Caco-2 (cell line): ENCODE data around the gene TMEM181. TPM values are rescaled to one million over a fixed set of nuclear protein-coding genes. Genes with fewer than 3 reads are reported as not detected.

Source experiments
- BruUV-seq: library from RNA; stranded (reverse); fragments of 400-500 nt; replicated peaks from 2 replicates; lab custom pipeline; 2021; lab: Mats Ljungman, UMichigan
- CTCF ChIA-PET: fragments of 300-600 bp; sonication (Branson Sonifier 250); formaldehyde crosslinking; loops from one replicate; lab custom pipeline; 2022; ENCODE audit warnings: antibody characterized with exemption; lab: Charles Lee
- POLR2A ChIA-PET: fragments of 300-600 bp; sonication (Branson Sonifier 250); formaldehyde crosslinking; loops from one replicate; lab custom pipeline; 2022; ENCODE audit warnings: antibody characterized with exemption; lab: Charles Lee
- DNase-seq, 2 experiments: peaks; one replicate each; pipeline versions ENCODE4 v3.0.0 to v3.0.0-alpha.2; 2020 to 2022
- H3K27me3 ChIP-seq: replicated peaks from 2 replicates; pipeline ENCODE4 v1.6.0; 2011; ENCODE audit warnings: low read length; ENCODE audit not compliant: control insufficient read depth, insufficient read depth
- H3K36me3 ChIP-seq: 2 replicates; pipeline ENCODE4 v1.5.1; 2011; ENCODE audit warnings: low read length; ENCODE audit not compliant: control insufficient read depth, insufficient read depth
- H3K4me1 ChIP-seq: fragments of 250-450 bp; sonication (Bioruptor Pico); 2 replicates; pipeline ENCODE4 v1.5.1; 2020; ENCODE audit warnings: mild to moderate bottlenecking
- H3K4me3 ChIP-seq: 2 replicates; pipeline ENCODE4 v1.5.1; 2011; ENCODE audit warnings: low read depth, mild to moderate bottlenecking, control low read depth, low read length
- H3K9me3 ChIP-seq: fragments of 250-450 bp; sonication (Bioruptor Pico); 2 replicates; pipeline ENCODE4 v1.5.1; 2020; ENCODE audit warnings: mild to moderate bottlenecking, moderate library complexity
- H3K27ac Mint-ChIP-seq: one replicate; pipeline ENCODE4 v1.8.0; 2022; ENCODE audit warnings: mixed read lengths; ENCODE audit not compliant: unreplicated experiment
- H3K27me3 Mint-ChIP-seq: one replicate; pipeline ENCODE4 v1.8.0; 2022; ENCODE audit warnings: mixed read lengths; ENCODE audit not compliant: insufficient read depth, unreplicated experiment
- H3K36me3 Mint-ChIP-seq: one replicate; pipeline ENCODE4 v1.8.0; 2022; ENCODE audit warnings: mild to moderate bottlenecking, mixed read lengths; ENCODE audit not compliant: insufficient read depth, unreplicated experiment
- H3K4me1 Mint-ChIP-seq: one replicate; pipeline ENCODE4 v1.8.0; 2022; ENCODE audit warnings: low read depth, mixed read lengths; ENCODE audit not compliant: unreplicated experiment
- H3K4me3 Mint-ChIP-seq: one replicate; pipeline ENCODE4 v1.8.0; 2022; ENCODE audit warnings: mild to moderate bottlenecking, moderate library complexity, mixed read lengths; ENCODE audit not compliant: unreplicated experiment
- H3K9me3 Mint-ChIP-seq: one replicate; pipeline ENCODE4 v1.8.0; 2022; ENCODE audit warnings: mixed read lengths; ENCODE audit not compliant: unreplicated experiment
- CTCF ChIP-seq, 2 experiments: fragments of 200-600 bp in 1 of 2; IDR thresholded peaks; 1 replicate in 1 of 2; 2 replicates in 1 of 2; pipeline versions ENCODE4 v1.5.1 to v1.8.0; 2011 to 2022; ENCODE audit warnings: antibody characterized with exemption in 1 of 2, control low read depth in 1 of 2, inconsistent platforms in 1 of 2, low read depth in 1 of 2, low read length in 1 of 2, mild to moderate bottlenecking in 1 of 2, moderate library complexity in 1 of 2; ENCODE audit not compliant: insufficient read depth in 1 of 2, severe bottlenecking in 1 of 2, unreplicated experiment in 1 of 2
- intact Hi-C: fragments of 100-400 bp; cut with micrococcal nuclease; formaldehyde crosslinking; loops from one replicate; pipeline ENCODE4 v1.10.0; 2022; ENCODE audit not compliant: unreplicated experiment
- total RNA-seq: library from RNA; stranded (reverse); gene quantifications from 2 replicates; pipeline ENCODE4 v1.2.3, GENCODE V29; 2022

Gene TMEM181
- total RNA-seq, 1 experiment from 2014 or later: 26.7 TPM

- Mint-ChIP-seq H3K27me3 (no peaks in the 10 kb centered on the region), H3K4me1 (peaks cover 7% of the 10 kb centered on the region), H3K4me3 (no peak overlapping the region), H3K36me3 (peaks cover 58% of the 10 kb centered on the region), H3K9me3 (no peaks in the 10 kb centered on the region), H3K27ac (no peak overlapping the region)
- no peaks in the 10 kb centered on the region for H3K4me1 ChIP-seq
- no TSS peak for BruUV-seq
- no peaks in the 10 kb centered on the region; the same call in 1 of the 2 replicates for H3K27me3 ChIP-seq
- intact Hi-C loops: no loop called here
- no peak for TF ChIP-seq CTCF (IDR thresholded peaks at IDR 0.05; ENCODE audit: insufficient read depth in 1 of 2, low read depth in 1 of 2, low read length in 1 of 2, severe bottlenecking in 1 of 2, unreplicated experiment in 1 of 2)
- no peak for DNase-seq
- H3K4me3 ChIP-seq: no peak overlapping the region
- H3K9me3 ChIP-seq: no peaks in the 10 kb centered on the region
- peaks cover 4% of the 10 kb centered on the region for H3K36me3 ChIP-seq
- CTCF ChIA-PET: no interaction called here
- POLR2A ChIA-PET: no interaction called here
Observed at GRCh38 chr6:158628542-158628941, 68.7 kb downstream of the TMEM181 start.

GRCh38 chr6:158629367-158630221, 69.7 kb downstream of the TMEM181 start:
- peaks cover 7% of the 10 kb centered on the region for H3K4me1 Mint-ChIP-seq
- intact Hi-C loops: no loop called here
- H3K4me1 ChIP-seq: no peaks in the 10 kb centered on the region
- no peak overlapping the region for H3K27ac Mint-ChIP-seq
- POLR2A ChIA-PET: no interaction called here
- CTCF ChIA-PET: no interaction called here
- H3K27me3 ChIP-seq: no peaks in the 10 kb centered on the region; the same call in 1 of the 2 replicates
- H3K9me3 Mint-ChIP-seq: no peaks in the 10 kb centered on the region
- no TSS peak for BruUV-seq
- no peak overlapping the region for H3K4me3 Mint-ChIP-seq
- peak in 1 of 2 experiments; percentile 24 for TF ChIP-seq CTCF (IDR thresholded peaks at IDR 0.05; ENCODE audit: insufficient read depth in 1 of 2, low read depth in 1 of 2, low read length in 1 of 2, severe bottlenecking in 1 of 2, unreplicated experiment in 1 of 2)
- peaks cover 51% of the 10 kb centered on the region for H3K36me3 Mint-ChIP-seq
- peaks cover 4% of the 10 kb centered on the region for H3K36me3 ChIP-seq
- no peaks in the 10 kb centered on the region for H3K9me3 ChIP-seq
- no peaks in the 10 kb centered on the region for H3K27me3 Mint-ChIP-seq
- no peak for DNase-seq
- no peak overlapping the region for H3K4me3 ChIP-seq

DNA sequence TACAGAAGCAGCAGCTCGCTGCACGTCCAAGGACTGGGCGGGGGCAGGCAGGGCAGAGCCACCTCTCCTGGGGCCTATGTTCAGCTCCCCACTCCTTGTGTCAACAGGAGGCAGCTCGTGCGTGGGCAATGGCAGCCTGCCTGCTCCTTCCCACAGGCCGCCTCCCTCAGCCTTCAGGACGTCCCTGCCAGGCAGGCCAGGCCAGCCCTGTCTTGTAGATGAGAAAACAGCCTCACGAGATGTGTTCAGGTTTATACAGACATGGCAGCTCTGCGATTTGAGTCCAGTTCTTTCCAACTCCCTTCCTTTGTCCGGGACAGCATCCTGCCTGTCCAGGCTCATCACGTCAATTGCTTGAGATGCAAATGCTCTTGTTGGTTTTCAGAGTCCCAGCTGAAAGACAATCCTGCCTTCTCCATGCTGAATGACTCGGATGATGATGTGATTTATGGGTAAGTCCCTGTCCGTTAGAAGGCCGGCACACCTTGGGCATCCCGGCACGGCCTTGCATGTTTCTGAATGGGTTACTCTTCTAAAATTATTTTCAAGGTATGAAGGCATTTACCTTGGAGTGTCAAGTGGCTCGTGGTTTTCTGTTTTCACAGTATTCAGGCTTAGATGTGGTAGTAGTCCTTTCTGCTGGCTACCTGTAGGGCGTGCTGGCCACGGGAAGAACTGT, 71.2 kb downstream of the TMEM181 start:
- Mint-ChIP-seq H3K9me3 (no peaks in the 10 kb centered on the region), H3K27me3 (no peaks in the 10 kb centered on the region), H3K27ac (no peak overlapping the region), H3K4me3 (no peak overlapping the region), H3K4me1 (peaks cover 7% of the 10 kb centered on the region), H3K36me3 (peaks cover 60% of the 10 kb centered on the region)
- ChIA-PET CTCF (no interaction called here), POLR2A (no interaction called here)
- H3K4me3 ChIP-seq: no peak overlapping the region
- no peaks in the 10 kb centered on the region; the same call in 1 of the 2 replicates for H3K27me3 ChIP-seq
- TF ChIP-seq CTCF (IDR thresholded peaks at IDR 0.05; ENCODE audit: insufficient read depth in 1 of 2, low read depth in 1 of 2, low read length in 1 of 2, severe bottlenecking in 1 of 2, unreplicated experiment in 1 of 2): no peak
- no peaks in the 10 kb centered on the region for H3K9me3 ChIP-seq
- H3K4me1 ChIP-seq: no peaks in the 10 kb centered on the region
- BruUV-seq: no TSS peak
- H3K36me3 ChIP-seq: peaks cover 3% of the 10 kb centered on the region; the same call in 1 of the 2 replicates
- no peak for DNase-seq
- intact Hi-C loops: no loop called here
